Measurements from ENCODE around the gene CMIP.

CMIP gene

DNA sequence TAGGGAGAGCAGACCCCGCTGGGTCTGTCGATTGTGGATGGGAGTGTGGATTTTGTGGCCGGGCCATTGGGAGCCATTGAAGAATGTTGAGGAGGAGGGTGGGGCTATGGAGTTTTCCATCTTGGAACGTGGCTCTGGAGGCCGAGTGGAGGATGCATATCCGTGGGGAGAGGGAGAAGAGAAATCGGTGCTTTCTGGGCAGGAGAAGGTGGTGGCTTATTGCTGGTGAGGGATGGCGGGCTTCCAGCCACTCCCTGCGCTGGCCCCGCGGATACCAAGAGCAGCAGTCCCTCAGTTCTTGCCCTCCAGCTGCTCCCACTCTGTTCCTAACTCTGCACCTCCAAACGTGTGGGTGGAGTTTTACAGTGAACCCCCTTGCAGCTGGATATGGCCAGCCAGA lies 162.4 kb downstream of the CMIP start:
- H3K4me3 ChIP-seq (ENCODE audit: insufficient read depth, low read depth, low read length) = no peak overlapping the region
- WGBS, 2 experiments = 91 to 93% methylated on average over 12 of the region's 12 CpGs
- peaks cover 2% of the 10 kb centered on the region for H3K9me3 ChIP-seq (ENCODE audit: control insufficient read depth, low read length)

DNA sequence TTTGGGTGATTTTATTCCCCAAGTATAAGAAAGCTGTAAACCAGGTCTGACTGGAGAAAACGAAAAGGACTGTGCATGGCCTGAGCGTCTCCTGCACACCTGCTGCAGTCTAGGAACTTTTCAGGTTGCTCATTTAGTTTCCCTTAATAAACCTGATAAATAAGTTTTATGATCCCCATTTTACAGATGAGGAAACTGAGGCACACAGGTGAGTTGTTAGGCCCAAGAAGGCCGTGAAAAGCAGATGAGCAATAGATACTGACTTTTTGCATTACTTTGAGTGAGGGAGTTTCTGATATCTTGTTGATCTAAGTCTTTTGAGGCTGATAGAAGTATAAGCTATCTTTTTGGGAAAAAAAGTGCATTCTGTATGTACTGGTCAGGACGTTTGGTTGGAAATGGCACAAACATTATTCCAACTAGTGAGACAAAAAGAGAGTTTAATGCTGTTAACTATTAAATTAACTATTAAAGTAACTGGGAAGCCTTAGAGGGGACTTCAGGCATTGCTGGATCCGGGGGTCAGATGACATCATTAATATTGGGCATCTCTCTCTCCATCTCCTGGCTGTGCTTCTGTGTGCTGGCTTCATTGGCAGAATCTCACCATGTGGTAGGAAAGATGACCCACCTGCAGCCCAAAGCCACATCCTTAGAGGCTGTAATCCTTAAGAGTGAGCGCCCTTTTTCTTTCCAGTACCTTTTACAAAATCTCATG lies 163.4 kb downstream of the CMIP start:
- H3K4me1 ChIP-seq (ENCODE audit: control insufficient read depth, insufficient read depth, low read length) = peaks cover 8% of the 10 kb centered on the region
- no peak overlapping the region for H3K4me3 ChIP-seq (ENCODE audit: insufficient read depth, low read depth, low read length)
- H3K27me3 ChIP-seq (ENCODE audit: control insufficient read depth, insufficient read depth, low read length, poor library complexity, severe bottlenecking) = no peaks in the 10 kb centered on the region
- H3K27ac ChIP-seq (ENCODE audit: insufficient read depth, low read depth, low read length, poor library complexity, severe bottlenecking) = no peak overlapping the region
- H3K36me3 ChIP-seq (ENCODE audit: control insufficient read depth, insufficient read depth, low read length) = peaks cover 9% of the 10 kb centered on the region
- H3K9me3 ChIP-seq (ENCODE audit: control insufficient read depth, low read length) = peaks cover 2% of the 10 kb centered on the region
- WGBS, 2 experiments = 93 to 96% methylated on average over 6 of the region's 6 CpGs

More for the DNA sequence above, 162.4 kb downstream of the CMIP start:
- H3K27ac ChIP-seq (ENCODE audit: insufficient read depth, low read depth, low read length, poor library complexity, severe bottlenecking) = no peak overlapping the region
- H3K4me1 ChIP-seq (ENCODE audit: control insufficient read depth, insufficient read depth, low read length) = peaks cover 8% of the 10 kb centered on the region
- no peaks in the 10 kb centered on the region for H3K27me3 ChIP-seq (ENCODE audit: control insufficient read depth, insufficient read depth, low read length, poor library complexity, severe bottlenecking)
- H3K36me3 ChIP-seq (ENCODE audit: control insufficient read depth, insufficient read depth, low read length) = peaks cover 9% of the 10 kb centered on the region

DNA sequence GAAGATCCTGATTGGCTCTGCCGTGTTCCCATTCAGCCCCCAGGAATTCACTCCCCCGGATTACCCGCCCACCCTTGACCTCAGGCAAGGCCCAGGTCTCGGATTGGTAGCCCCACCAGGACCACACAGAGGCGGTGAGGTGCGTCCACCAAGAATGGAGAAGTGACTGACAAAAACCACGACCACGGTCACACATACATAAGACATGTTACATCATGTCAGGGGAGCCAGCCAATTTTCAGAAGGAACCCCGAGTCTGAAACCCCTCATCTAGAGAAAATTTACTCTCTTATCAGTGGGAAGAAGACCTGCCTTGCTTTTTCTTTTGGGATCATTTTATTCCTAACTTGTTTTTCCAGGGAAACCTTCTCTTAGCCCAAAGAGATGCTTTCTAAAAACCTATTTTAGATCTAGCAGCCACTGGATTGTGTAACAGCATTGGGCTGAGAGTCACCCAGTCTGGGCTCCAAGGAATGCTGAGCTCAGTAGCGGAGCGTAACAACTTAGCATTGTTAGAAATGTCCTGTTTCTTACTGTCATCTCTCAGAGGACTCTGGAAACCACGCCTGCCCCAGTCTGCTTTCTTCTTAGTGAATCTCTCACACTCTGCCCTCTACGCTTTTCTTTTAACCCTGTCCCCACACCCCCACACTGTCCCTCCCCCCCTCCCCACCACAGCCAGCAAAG lies 164.1 kb downstream of the CMIP start:
- Histone ChIP-seq H3K4me3 (ENCODE audit: insufficient read depth, low read depth, low read length) (no peak overlapping the region), H3K27ac (ENCODE audit: insufficient read depth, low read depth, low read length, poor library complexity, severe bottlenecking) (no peak overlapping the region), H3K36me3 (ENCODE audit: control insufficient read depth, insufficient read depth, low read length) (peaks cover 9% of the 10 kb centered on the region), H3K4me1 (ENCODE audit: control insufficient read depth, insufficient read depth, low read length) (peaks cover 8% of the 10 kb centered on the region), H3K9me3 (ENCODE audit: control insufficient read depth, low read length) (peaks cover 2% of the 10 kb centered on the region), H3K27me3 (ENCODE audit: control insufficient read depth, insufficient read depth, low read length, poor library complexity, severe bottlenecking) (no peaks in the 10 kb centered on the region)
- 87 to 89% methylated on average over 13 of the region's 13 CpGs for WGBS, 2 experiments

DNA sequence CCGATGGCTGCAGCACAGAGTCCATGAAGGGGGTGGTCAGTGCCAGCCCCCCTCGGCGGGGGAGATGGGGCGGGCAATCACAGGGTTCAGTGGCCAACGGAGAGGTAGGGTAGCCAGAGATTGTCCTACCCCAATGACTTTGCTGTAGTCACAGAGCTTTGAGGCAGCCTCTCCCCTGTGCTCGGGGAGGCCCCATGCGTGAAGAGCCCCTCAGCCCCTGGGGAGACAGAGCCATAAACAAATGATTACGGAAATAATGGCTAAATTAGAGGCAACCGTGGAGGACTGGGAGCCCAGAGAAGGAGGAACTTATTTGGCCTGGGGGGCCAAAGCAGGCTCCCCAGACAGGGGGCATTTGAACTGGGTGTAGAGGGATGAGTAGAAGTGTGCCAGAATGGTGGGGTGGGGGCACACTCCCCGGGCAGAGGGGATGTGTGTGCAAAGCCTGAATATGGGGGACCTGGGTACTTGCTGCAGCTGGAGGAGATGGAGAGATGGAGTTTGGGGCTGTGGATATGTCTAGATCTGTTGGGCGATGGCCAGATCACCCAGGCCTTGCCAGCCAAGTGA lies 164.8 kb downstream of the CMIP start:
- peaks cover 2% of the 10 kb centered on the region for H3K9me3 ChIP-seq (ENCODE audit: control insufficient read depth, low read length)
- peaks cover 8% of the 10 kb centered on the region for H3K4me1 ChIP-seq (ENCODE audit: control insufficient read depth, insufficient read depth, low read length)
- H3K27me3 ChIP-seq (ENCODE audit: control insufficient read depth, insufficient read depth, low read length, poor library complexity, severe bottlenecking) = no peaks in the 10 kb centered on the region
- 90 to 95% methylated on average over 11 of the region's 11 CpGs for WGBS, 2 experiments
- H3K27ac ChIP-seq (ENCODE audit: insufficient read depth, low read depth, low read length, poor library complexity, severe bottlenecking) = no peak overlapping the region
- H3K36me3 ChIP-seq (ENCODE audit: control insufficient read depth, insufficient read depth, low read length) = peaks cover 9% of the 10 kb centered on the region
- H3K4me3 ChIP-seq (ENCODE audit: insufficient read depth, low read depth, low read length) = no peak overlapping the region

DNA sequence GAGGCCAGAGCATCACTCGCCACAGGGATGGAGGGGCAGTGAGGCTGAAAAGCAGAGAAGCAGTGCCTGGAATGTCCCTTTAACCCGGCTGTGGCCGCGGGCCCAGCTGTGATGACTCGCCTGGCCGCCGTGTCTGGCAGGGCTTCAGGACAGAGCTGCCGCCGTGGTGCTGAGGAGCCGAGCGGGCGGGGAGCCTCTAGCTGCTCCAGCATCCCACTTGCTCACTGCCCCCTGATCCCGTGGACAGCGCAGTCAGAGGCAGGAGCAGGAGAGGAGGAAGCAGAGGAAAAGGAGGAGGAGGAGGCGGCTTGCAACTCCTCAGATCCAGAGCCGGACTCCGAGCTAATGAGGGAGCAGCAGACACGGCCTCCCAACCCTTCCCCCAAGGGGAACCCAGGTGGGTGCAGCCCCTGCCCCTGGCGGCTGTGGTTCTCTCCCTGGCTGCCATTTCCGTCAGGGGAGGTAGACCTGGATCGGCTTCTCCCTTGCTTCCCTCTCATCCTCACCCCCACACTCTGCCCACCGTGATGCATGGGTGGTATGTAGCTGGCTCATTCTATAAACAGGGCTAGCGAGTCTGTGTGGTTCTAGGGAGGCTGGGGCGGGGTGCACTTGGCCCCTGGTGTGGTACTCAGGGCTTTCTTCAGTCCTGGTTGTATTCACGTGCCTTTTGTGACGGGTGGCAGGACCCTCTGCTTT lies 165.7 kb downstream of the CMIP start:
- H3K4me3 ChIP-seq (ENCODE audit: insufficient read depth, low read depth, low read length) = no peak overlapping the region
- H3K27me3 ChIP-seq (ENCODE audit: control insufficient read depth, insufficient read depth, low read length, poor library complexity, severe bottlenecking) = no peaks in the 10 kb centered on the region
- peaks cover 8% of the 10 kb centered on the region for H3K4me1 ChIP-seq (ENCODE audit: control insufficient read depth, insufficient read depth, low read length)
- peaks cover 2% of the 10 kb centered on the region for H3K9me3 ChIP-seq (ENCODE audit: control insufficient read depth, low read length)
- no peak overlapping the region for H3K27ac ChIP-seq (ENCODE audit: insufficient read depth, low read depth, low read length, poor library complexity, severe bottlenecking)
- H3K36me3 ChIP-seq (ENCODE audit: control insufficient read depth, insufficient read depth, low read length) = peaks cover 9% of the 10 kb centered on the region
- 89 to 90% methylated on average over 25 to 26 of the region's 26 CpGs for WGBS, 2 experiments

DNA sequence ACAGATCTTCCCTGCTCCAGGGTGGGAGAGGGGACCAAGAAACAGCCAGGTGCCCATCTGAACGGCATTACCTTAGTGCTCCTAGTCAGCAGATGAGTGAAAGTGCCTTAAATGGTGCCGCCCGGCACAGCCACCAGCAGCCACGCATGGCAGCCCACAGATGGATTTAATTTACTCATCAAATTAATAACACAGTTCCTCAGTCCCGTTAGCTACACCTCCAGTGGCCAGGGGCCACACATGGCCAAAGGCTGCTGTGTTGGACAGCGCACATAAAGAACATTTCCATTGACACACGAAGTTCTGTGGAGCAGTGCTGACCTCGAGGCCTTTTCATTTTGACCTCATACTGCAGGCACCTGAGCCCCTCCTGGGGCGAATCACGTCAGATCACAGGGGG lies 166.3 kb downstream of the CMIP start:
- H3K4me3 ChIP-seq (ENCODE audit: insufficient read depth, low read depth, low read length) = no peak overlapping the region
- WGBS, 2 experiments = 94 to 96% methylated on average over 10 of the region's 10 CpGs
- peaks cover 9% of the 10 kb centered on the region for H3K36me3 ChIP-seq (ENCODE audit: control insufficient read depth, insufficient read depth, low read length)
- no peaks in the 10 kb centered on the region for H3K27me3 ChIP-seq (ENCODE audit: control insufficient read depth, insufficient read depth, low read length, poor library complexity, severe bottlenecking)
- H3K9me3 ChIP-seq (ENCODE audit: control insufficient read depth, low read length) = peaks cover 2% of the 10 kb centered on the region
- H3K27ac ChIP-seq (ENCODE audit: insufficient read depth, low read depth, low read length, poor library complexity, severe bottlenecking) = no peak overlapping the region
- peaks cover 8% of the 10 kb centered on the region for H3K4me1 ChIP-seq (ENCODE audit: control insufficient read depth, insufficient read depth, low read length)

DNA sequence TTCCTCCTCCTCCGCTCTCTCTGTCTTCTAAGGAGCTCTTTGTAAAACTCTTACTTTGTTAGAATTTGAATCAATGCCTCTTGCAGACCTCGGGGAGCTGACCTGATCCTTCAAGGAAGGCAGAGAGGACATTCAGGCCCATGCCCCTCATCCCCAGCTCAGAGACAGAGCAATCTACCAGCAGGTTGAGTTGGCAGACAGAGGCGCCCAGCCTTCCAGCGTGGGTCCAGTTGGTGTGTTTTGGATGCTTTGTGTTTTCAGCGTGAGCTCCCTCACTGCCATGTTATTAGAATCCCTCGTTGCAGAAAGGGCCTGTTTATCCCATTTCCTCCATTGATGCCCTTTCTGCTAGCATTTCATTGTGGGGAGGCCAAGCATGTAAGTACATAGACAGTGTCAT lies 167.1 kb downstream of the CMIP start:
- Histone ChIP-seq H3K4me1 (ENCODE audit: control insufficient read depth, insufficient read depth, low read length) (peaks cover 16% of the 10 kb centered on the region), H3K9me3 (ENCODE audit: control insufficient read depth, low read length) (peaks cover 2% of the 10 kb centered on the region), H3K27me3 (ENCODE audit: control insufficient read depth, insufficient read depth, low read length, poor library complexity, severe bottlenecking) (no peaks in the 10 kb centered on the region), H3K36me3 (ENCODE audit: control insufficient read depth, insufficient read depth, low read length) (peaks cover 9% of the 10 kb centered on the region), H3K4me3 (ENCODE audit: insufficient read depth, low read depth, low read length) (no peak overlapping the region), H3K27ac (ENCODE audit: insufficient read depth, low read depth, low read length, poor library complexity, severe bottlenecking) (no peak overlapping the region)
- 88 to 91% methylated on average over 6 of the region's 6 CpGs for WGBS, 2 experiments

DNA sequence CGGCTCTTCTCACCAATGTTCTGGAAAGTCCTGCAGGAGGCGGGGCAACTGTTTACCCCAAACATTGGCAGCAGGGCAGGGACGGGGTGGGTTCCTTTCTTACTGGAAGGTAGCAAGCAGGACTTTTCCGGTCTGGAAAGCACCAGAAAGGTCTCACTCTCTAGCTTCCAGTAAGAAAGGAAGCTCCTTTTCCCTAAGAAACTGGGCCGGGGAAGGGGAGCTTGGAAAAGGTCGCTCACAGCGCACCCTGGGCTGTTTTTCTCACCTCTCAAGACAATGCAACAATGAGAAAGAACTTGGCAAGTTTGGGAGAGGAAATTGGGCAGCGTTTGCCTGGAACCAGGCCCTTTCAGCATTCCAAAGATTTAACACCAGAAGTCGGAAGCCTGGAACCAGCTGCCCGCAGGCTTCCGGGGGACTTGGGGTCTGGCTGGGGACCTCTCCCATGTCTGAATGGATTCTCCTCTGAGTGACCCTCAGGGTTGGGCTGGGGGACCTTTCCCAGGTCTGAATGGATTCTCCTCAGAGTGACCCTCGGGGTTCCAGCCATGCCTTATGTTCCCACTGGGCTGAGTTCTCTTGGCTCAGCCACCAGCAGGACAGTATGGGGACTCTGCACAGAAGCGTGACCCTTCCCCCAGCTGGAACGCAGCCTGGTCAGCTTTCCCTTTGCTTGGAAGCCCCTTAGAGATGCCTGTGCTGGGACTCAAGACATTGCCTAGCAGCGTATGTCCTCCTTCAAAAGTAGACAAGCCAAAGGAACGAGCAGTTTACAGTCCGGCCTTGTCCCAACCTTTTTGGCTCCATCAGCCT lies 167.9 kb downstream of the CMIP start:
- H3K36me3 ChIP-seq (ENCODE audit: control insufficient read depth, insufficient read depth, low read length) = peaks cover 5% of the 10 kb centered on the region
- H3K27me3 ChIP-seq (ENCODE audit: control insufficient read depth, insufficient read depth, low read length, poor library complexity, severe bottlenecking) = no peaks in the 10 kb centered on the region
- WGBS, 2 experiments = 92% methylated on average over 17 of the region's 17 CpGs
- no peak overlapping the region for H3K27ac ChIP-seq (ENCODE audit: insufficient read depth, low read depth, low read length, poor library complexity, severe bottlenecking)
- H3K4me1 ChIP-seq (ENCODE audit: control insufficient read depth, insufficient read depth, low read length) = peaks cover 17% of the 10 kb centered on the region
- H3K4me3 ChIP-seq (ENCODE audit: insufficient read depth, low read depth, low read length) = no peak overlapping the region
- H3K9me3 ChIP-seq (ENCODE audit: control insufficient read depth, low read length) = peaks cover 2% of the 10 kb centered on the region

DNA sequence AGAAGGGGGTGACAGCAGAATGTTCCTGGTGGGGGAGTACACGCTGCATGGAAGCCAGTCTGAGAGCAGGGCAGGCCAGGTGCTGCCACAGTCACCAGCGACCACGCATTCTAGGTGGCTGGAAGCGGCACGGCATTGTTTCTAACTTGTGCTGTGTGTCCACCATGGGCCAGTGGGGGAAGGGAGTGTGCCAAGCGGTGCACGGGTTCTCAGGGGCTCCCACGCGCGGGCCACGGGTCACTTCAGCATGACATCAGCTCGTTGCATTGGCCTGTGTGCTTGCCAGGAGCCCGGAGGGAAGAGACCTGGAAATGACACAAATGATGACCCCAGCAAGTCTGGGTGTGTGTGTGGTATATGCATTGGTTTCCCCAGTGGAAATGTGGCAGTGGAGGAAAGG lies 169.6 kb downstream of the CMIP start:
- no peak overlapping the region for H3K4me3 ChIP-seq (ENCODE audit: insufficient read depth, low read depth, low read length)
- no peaks in the 10 kb centered on the region for H3K36me3 ChIP-seq (ENCODE audit: control insufficient read depth, insufficient read depth, low read length)
- H3K9me3 ChIP-seq (ENCODE audit: control insufficient read depth, low read length) = no peaks in the 10 kb centered on the region
- no peaks in the 10 kb centered on the region for H3K27me3 ChIP-seq (ENCODE audit: control insufficient read depth, insufficient read depth, low read length, poor library complexity, severe bottlenecking)
- H3K27ac ChIP-seq (ENCODE audit: insufficient read depth, low read depth, low read length, poor library complexity, severe bottlenecking) = no peak overlapping the region
- 95 to 97% methylated on average over 13 of the region's 13 CpGs for WGBS, 2 experiments
- peaks cover 11% of the 10 kb centered on the region for H3K4me1 ChIP-seq (ENCODE audit: control insufficient read depth, insufficient read depth, low read length)
